Heart right ventricle (tissue), 16 donors: Measurements from ENCODE around the gene PKD1L1. TPM values are rescaled to one million over a fixed set of nuclear protein-coding genes. Genes with fewer than 3 reads are reported as not detected.

ENCODE experiments used
- ATAC-seq, 8 donors: fragments of 200-7000 bp; cut with Tn5 transposase; one replicate each; pipeline ENCODE4 v1.9.1; 2020; ENCODE audit warnings: mild to moderate bottlenecking in 8 of 8, moderate library complexity in 8 of 8, moderate number of reproducible peaks in 1 of 8
- DNase-seq, 2 donors: peaks; one replicate each; pipeline ENCODE4 v3.0.0-alpha.2; 2020
- H3K27ac ChIP-seq, 10 donors: fragments of 200-600 bp; sonication (generic) in 2 of 10; one replicate each; pipeline versions ENCODE4 v1.5.0 to v1.8.0; 2020 to 2022; ENCODE audit warnings: mild to moderate bottlenecking in 3 of 10
- H3K27me3 ChIP-seq, 7 donors: fragments of 200-600 bp; one replicate each; pipeline ENCODE4 v1.8.0; 2021 to 2022; ENCODE audit warnings: mild to moderate bottlenecking in 2 of 7
- H3K36me3 ChIP-seq, 9 donors: fragments of 200-600 bp; sonication (generic) in 1 of 9; one replicate each; pipeline versions ENCODE4 v1.5.0 to v1.8.0; 2020 to 2022; ENCODE audit warnings: mild to moderate bottlenecking in 2 of 9
- H3K4me1 ChIP-seq, 9 donors: fragments of 200-600 bp; sonication (generic) in 1 of 9; one replicate each; pipeline versions ENCODE4 v1.5.0 to v1.8.0; 2020 to 2022; ENCODE audit warnings: mild to moderate bottlenecking in 4 of 9
- H3K4me3 ChIP-seq, 10 donors: fragments of 200-600 bp; sonication (generic) in 2 of 10; one replicate each; pipeline versions ENCODE4 v1.5.0 to v1.8.0; 2020 to 2022; ENCODE audit warnings: mild to moderate bottlenecking in 7 of 10, moderate library complexity in 2 of 10
- H3K9me3 ChIP-seq, 11 donors: fragments of 200-600 bp in 10 of 11; sonication (generic) in 2 of 11; one replicate each; pipeline versions ENCODE4 v1.5.0 to v1.8.0; 2013 to 2022; ENCODE audit warnings: mild to moderate bottlenecking in 2 of 11, control low read depth in 1 of 11, moderate library complexity in 1 of 11
- WGBS, 2 donors: extraction: QIAGEN DNeasy Blood & Tissue Kit; methylation state at CpG; one replicate each; pipeline ENCODE4 v1.1.7; 2013; ENCODE audit warnings: inconsistent platforms in 1 of 2; 5-methylcytosine and 5-hydroxymethylcytosine counted together
- intact Hi-C, 10 donors: fragments of 100-400 bp; cut with DNase I; formaldehyde crosslinking; loops; one replicate each; pipeline versions ENCODE4 v1.11.1 to v1.14.2; 2022
- polyA plus RNA-seq, 2 donors: library from polyadenylated mRNA; stranded (reverse); fragments of 200-250 nt; gene quantifications; one replicate each; pipeline ENCODE4 v1.2.3, GENCODE V29; 2013
- total RNA-seq, 10 donors: library from RNA; stranded (reverse); fragmentation: NEBNext Ultra II Directional in 3 of 10; extraction: Animal tissue kit (Norgen Biotek cat#: 25700) in 3 of 10; gene quantifications; one replicate each; pipeline versions ENCODE4 v1.2.1 to v1.2.4, GENCODE V29; 2021 to 2023
- TF ChIP-seq, protein P1 (sequence below), 9 donors: fragments of 200-600 bp; sonication (generic) in 2 of 9; IDR thresholded peaks; one replicate each; pipeline versions ENCODE4 v1.5.0 to v1.8.0; 2021 to 2022; ENCODE audit warnings: antibody characterized with exemption in 9 of 9, mild to moderate bottlenecking in 5 of 9, moderate library complexity in 1 of 9
- donor health status: Arrhythmogenic right ventricular cardiomyopathy.
- donor health status: ischemic (EF 13 %, LVEDD 7.1; RV severe dilation, severe dysfunction).
- donor health status: healthy with polysubstance abuse.
- donor health status: DM: no; HTN: yes; CAD: no.
- donor health status: DM: no; HTN: no; CAD: no.
- donor health status: ischemic (EF 25% LVEDD 6.9; RV normal size, moderate dysfunction).
- donor health status: ischemic (EF 25% LVEDD 5.7; RV mildly dilated, moderate dysfunction).
- donor health status: healthy.
- donor health status: DM: yes; HTN: yes; CAD: no.
- donor health status: Ischemic cardiomyopathy.
- donor health status: ischemic (EF 35%, LVEDD 5.7; RV mildly dilated, moderate dysfunction).
- donor health status: nonischemic (EF 11% LVEDD 7.7; RV severe dilation, severe dysfunction).
- donor health status: DM: yes; HTN: yes; CAD: no.
- donor health status: PGD.
- donor health status: ischemic (EF 29% LVEDD 5.4; RV normal size, mild dysfunction).
- donor health status: nonischemic (EF 23%, LVEDD 6.1; RV moderate dilation, normal function).

The PKD1L1 gene
- total and polyA plus RNA-seq, 12 donors: 1.5 to 4.7 (median 2.4) TPM

GRCh38 chr7:47735431-47736345 is 212.6 kb downstream of the PKD1L1 start:
- ATAC-seq: no peak
- Histone ChIP-seq H3K36me3 (no peaks in the 10 kb centered on the region), H3K4me1 (no peaks in the 10 kb centered on the region), H3K4me3 (no peak overlapping the region), H3K9me3 (no peaks in the 10 kb centered on the region), H3K27ac (no peak overlapping the region), H3K27me3 (peaks cover 0 to 6% (median 0%) of the 10 kb centered on the region in 7 donors)
- TF ChIP-seq, protein P1, sequence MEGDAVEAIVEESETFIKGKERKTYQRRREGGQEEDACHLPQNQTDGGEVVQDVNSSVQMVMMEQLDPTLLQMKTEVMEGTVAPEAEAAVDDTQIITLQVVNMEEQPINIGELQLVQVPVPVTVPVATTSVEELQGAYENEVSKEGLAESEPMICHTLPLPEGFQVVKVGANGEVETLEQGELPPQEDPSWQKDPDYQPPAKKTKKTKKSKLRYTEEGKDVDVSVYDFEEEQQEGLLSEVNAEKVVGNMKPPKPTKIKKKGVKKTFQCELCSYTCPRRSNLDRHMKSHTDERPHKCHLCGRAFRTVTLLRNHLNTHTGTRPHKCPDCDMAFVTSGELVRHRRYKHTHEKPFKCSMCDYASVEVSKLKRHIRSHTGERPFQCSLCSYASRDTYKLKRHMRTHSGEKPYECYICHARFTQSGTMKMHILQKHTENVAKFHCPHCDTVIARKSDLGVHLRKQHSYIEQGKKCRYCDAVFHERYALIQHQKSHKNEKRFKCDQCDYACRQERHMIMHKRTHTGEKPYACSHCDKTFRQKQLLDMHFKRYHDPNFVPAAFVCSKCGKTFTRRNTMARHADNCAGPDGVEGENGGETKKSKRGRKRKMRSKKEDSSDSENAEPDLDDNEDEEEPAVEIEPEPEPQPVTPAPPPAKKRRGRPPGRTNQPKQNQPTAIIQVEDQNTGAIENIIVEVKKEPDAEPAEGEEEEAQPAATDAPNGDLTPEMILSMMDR (IDR thresholded peaks at IDR 0.05): no peak
- intact Hi-C loops: no loop called here
- no peak for DNase-seq
- WGBS, 2 donors: 94 to 96% methylated on average over 6 of the region's 6 CpGs

GRCh38 chr7:47734949-47735291 is 213.3 kb downstream of the PKD1L1 start:
- Histone ChIP-seq H3K27me3 (peaks cover 0 to 6% (median 0%) of the 10 kb centered on the region in 7 donors), H3K4me3 (no peak overlapping the region), H3K4me1 (no peaks in the 10 kb centered on the region), H3K27ac (no peak overlapping the region), H3K36me3 (no peaks in the 10 kb centered on the region), H3K9me3 (no peaks in the 10 kb centered on the region)
- DNase-seq (no peak), ATAC-seq (no peak)
- TF ChIP-seq, protein P1 (IDR thresholded peaks at IDR 0.05): no peak
- intact Hi-C loops: no loop called here
- WGBS, 2 donors: 91 to 94% methylated on average over 4 of the region's 4 CpGs

DNA sequence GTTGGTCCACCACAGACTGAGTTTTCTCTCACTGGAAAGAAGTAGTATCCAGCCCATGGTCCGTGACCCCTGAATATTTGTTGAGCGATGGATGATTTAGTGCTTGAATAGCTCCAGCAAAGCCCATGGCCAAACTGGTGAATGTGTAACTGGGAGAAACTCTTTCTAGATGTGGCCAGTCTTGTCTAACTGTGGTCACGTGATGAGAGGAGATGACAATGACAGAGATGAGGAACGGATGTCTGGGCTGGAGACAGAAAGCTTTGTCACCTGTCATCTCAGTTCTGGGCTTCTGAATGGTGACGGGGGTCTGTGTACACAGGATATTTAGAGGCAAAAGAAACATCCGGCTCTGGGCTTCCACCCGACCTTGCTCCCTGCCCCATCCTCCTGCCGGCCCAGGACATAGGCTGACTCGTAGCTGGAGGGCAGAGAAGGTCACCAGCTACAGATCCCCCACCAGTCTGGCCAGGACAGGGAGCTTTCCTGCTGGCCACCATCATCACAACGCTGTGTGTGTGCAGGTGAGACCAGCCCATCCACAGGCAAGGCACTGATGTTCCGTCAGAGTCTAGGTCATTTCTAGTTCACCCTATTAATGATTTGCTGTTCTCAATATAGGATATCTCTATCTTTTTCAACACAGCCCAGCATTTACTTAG is 213.8 kb downstream of the PKD1L1 start:
- Histone ChIP-seq H3K4me3 (no peak overlapping the region), H3K36me3 (no peaks in the 10 kb centered on the region), H3K27me3 (peaks cover 0 to 6% (median 0%) of the 10 kb centered on the region in 7 donors), H3K27ac (no peak overlapping the region), H3K4me1 (no peaks in the 10 kb centered on the region), H3K9me3 (no peaks in the 10 kb centered on the region)
- 71 to 75% methylated on average over 11 of the region's 11 CpGs for WGBS, 2 donors
- TF ChIP-seq, protein P1 (IDR thresholded peaks at IDR 0.05): no peak
- intact Hi-C loops: no loop called here
- DNase-seq (no peak), ATAC-seq (no peak)

- WGBS, 2 donors: 73 to 85% methylated on average over 9 of the region's 9 CpGs
- DNase-seq (no peak), ATAC-seq (no peak)
- H3K9me3 ChIP-seq: no peaks in the 10 kb centered on the region
- no peak overlapping the region for H3K27ac ChIP-seq
- intact Hi-C loops: no loop called here
- no peaks in the 10 kb centered on the region for H3K4me1 ChIP-seq
- H3K4me3 ChIP-seq: no peak overlapping the region
- no peaks in the 10 kb centered on the region for H3K36me3 ChIP-seq
- TF ChIP-seq, protein P1 (IDR thresholded peaks at IDR 0.05): no peak
- H3K27me3 ChIP-seq: peaks cover 0 to 3% (median 0%) of the 10 kb centered on the region in 7 donors
These were observed 218.1 kb downstream of the PKD1L1 start for GRCh38 chr7:47730142-47730541.
